CD4-positive, alpha-beta memory T cell (primary cell): ENCODE results near the gene LTB4R2. TPM values are rescaled to one million over a fixed set of nuclear protein-coding genes. Genes with fewer than 3 reads are reported as not detected.

ENCODE experiments used
- CTCF ChIA-PET: fragments of 350-600 bp; sonication (Branson Sonifier 250); formaldehyde crosslinking; loops from one replicate; lab custom pipeline; 2021; ENCODE audit warnings: inconsistent platforms; ENCODE audit not compliant: partially characterized antibody; lab: Charles Lee
- POLR2A ChIA-PET: fragments of 350-600 bp; sonication (Branson Sonifier 250); formaldehyde crosslinking; loops from one replicate; lab custom pipeline; 2021; ENCODE audit not compliant: partially characterized antibody; lab: Charles Lee
- DNase-seq, 5 donors: peaks; one replicate each; pipeline versions ENCODE4 v3.0.0 to v3.0.0-alpha.2; 2020 to 2022; ENCODE audit warnings: mixed read lengths in 1 of 5
- H3K27ac ChIP-seq: one replicate; pipeline ENCODE4 v1.7.0; 2013; ENCODE audit warnings: low read depth, low read length
- H3K27me3 ChIP-seq: 2 replicates; pipeline ENCODE4 v1.7.0; 2013; ENCODE audit warnings: mild to moderate bottlenecking, low read length, moderate library complexity; ENCODE audit not compliant: insufficient read depth
- H3K36me3 ChIP-seq: 2 replicates; pipeline ENCODE4 v1.7.0; 2013; ENCODE audit warnings: mild to moderate bottlenecking, low read length, moderate library complexity; ENCODE audit not compliant: insufficient read depth
- H3K4me1 ChIP-seq: 2 replicates; pipeline ENCODE4 v1.7.0; 2013; ENCODE audit warnings: mild to moderate bottlenecking, low read length, moderate library complexity; ENCODE audit not compliant: insufficient read depth
- H3K4me3 ChIP-seq, 2 donors: one replicate each; pipeline ENCODE4 v1.7.0; 2013; ENCODE audit warnings: low read length in 2 of 2, mild to moderate bottlenecking in 1 of 2
- H3K9me3 ChIP-seq, 2 donors: one replicate each; pipeline ENCODE4 v1.7.0; 2013; ENCODE audit warnings: low read length in 2 of 2, control low read depth in 1 of 2; ENCODE audit not compliant: control insufficient read depth in 1 of 2
- H3K27ac Mint-ChIP-seq, 7 donors: one replicate each; pipeline ENCODE4 v1.8.0; 2020 to 2021; ENCODE audit warnings: mixed read lengths in 7 of 7, mild to moderate bottlenecking in 6 of 7, inconsistent platforms in 3 of 7, moderate library complexity in 3 of 7
- H3K27me3 Mint-ChIP-seq, 2 donors: one replicate each; pipeline ENCODE4 v1.8.0; 2020 to 2021; ENCODE audit warnings: mixed read lengths in 2 of 2
- H3K36me3 Mint-ChIP-seq, 2 donors: one replicate each; pipeline ENCODE4 v1.8.0; 2020 to 2021; ENCODE audit warnings: mixed read lengths in 2 of 2, inconsistent platforms in 1 of 2, mild to moderate bottlenecking in 1 of 2
- H3K4me1 Mint-ChIP-seq, 4 donors: one replicate each; pipeline ENCODE4 v1.8.0; 2020 to 2021; ENCODE audit warnings: mixed read lengths in 4 of 4, mild to moderate bottlenecking in 1 of 4
- H3K4me3 Mint-ChIP-seq, 8 donors: one replicate each; pipeline ENCODE4 v1.8.0; 2020 to 2021; ENCODE audit warnings: mixed read lengths in 8 of 8, mild to moderate bottlenecking in 7 of 8, moderate library complexity in 6 of 8, inconsistent platforms in 3 of 8
- H3K9me3 Mint-ChIP-seq, 8 donors: one replicate each; pipeline ENCODE4 v1.8.0; 2020 to 2021; ENCODE audit warnings: mixed read lengths in 8 of 8, mild to moderate bottlenecking in 5 of 8, inconsistent platforms in 3 of 8, moderate library complexity in 1 of 8
- intact Hi-C: fragments of 100-400 bp; cut with micrococcal nuclease; formaldehyde crosslinking; loops from one replicate; pipeline ENCODE4 v1.15.1; 2023
- polyA plus RNA-seq, 2 donors: library from polyadenylated mRNA; unstranded; fragments of 300-500 nt; fragmentation: Illumina TruSeq; gene quantifications; one replicate each; pipeline ENCODE4 v1.2.3, GENCODE V29; 2021
- total RNA-seq, 2 experiments: library from RNA; stranded (reverse); gene quantifications; one replicate each; pipeline ENCODE4 v1.2.3, GENCODE V29; 2021

LTB4R2 gene
- total and polyA plus RNA-seq, 4 experiments from 2014 or later, result 2.3 to 18.8 (median 10.6) TPM

DNA sequence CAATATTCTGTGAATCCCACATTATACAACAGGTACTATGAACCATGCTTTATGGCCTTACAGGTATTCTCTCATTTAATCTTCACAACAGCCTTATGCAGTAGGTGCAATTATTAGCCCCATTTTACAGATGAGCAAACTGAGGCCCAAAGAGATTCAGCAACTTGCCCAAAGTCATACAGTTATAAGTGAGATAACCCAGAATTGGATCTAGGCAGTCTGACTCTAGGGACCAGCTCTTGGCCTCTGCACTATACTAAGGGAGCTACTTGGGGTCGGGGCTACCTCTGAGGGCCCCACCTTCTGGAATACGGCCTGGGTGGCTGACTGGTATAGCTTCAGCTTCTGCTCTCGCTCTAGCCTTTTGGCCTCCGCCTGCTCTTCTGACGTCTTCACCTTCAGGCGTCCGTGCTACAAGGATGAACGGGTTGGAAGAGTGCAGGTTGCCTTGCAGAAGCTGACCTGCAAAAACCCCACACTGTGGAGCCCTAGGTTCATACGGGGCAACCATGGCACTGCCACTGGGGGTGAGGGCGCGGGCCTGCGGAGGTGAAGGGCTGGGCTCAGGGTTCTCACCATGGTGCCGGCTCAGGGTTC, 39.3 kb upstream of the LTB4R2 start:
- H3K36me3 Mint-ChIP-seq, result peaks cover 27 to 37% of the 10 kb centered on the region in 2 donors
- intact Hi-C loops, result loop anchor here (1.0 to 2.0 kb wide), 10 partner anchors 23 to 159 kb away; partner anchors contain the start of genes CBLN3, DCAF11, GMPR2 and KHNYN

DNA sequence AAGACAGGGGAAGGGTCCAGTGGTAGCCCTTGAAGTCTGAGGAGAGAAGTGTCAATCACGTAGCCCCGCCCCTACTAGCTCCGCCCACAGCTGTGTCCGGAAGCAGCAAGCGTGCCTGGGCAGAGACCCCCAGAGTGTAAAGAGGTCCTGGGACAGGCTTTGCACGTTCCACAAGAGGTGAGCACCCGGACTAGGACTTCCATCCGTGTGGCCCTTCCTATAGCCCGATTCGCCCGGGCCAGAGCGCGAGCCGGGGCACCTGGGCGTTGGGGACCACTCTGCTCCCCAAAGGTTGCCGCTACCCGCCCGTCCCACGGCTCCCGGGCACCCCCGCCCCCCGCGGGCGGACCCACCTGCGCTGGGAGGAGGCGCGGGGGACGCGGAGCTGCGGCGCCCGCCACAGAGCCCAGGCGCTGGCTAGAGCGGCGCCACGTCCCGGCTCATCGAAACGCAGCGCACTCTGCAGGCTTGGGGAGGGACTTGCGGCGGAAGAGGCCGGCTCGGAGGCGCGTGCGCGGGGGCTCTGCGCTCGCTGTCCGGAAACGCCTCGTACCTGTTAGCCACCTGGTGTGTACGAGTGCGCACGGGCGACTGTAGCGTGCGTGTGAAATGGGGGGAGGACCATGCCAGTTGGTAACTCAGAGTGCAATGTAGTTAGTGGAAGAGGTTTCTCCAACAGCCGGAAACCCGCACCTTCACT, 38.7 kb upstream of the LTB4R2 start, which contains the start of gene RABGGTA:
Gene RABGGTA (minus strand): TSS at position 464 of the 700 bp plus-strand sequence. CDS start 482 bp downstream, outside the sequence.
- no peaks in the 10 kb centered on the region for H3K27me3 ChIP-seq
- Mint-ChIP-seq H3K27ac (peak within 1 kb of the TSS; percentile 91 to 100 (median 99)), H3K27me3 (no peaks in the 10 kb centered on the region), H3K4me1 (peaks cover 24 to 46% (median 39%) of the 10 kb centered on the region in 4 donors), H3K36me3 (peaks cover 22 to 31% of the 10 kb centered on the region in 2 donors), H3K4me3 (peak within 1 kb of the TSS; percentile 90 to 95 (median 91)), H3K9me3 (no peaks in the 10 kb centered on the region)
- ChIA-PET POLR2A (interaction anchor here (0.7 to 6.8 kb wide), 28 partner anchors 9 to 190 kb away, joined by 3 to 128 read pairs (median 8); partner anchors contain the start of genes CBLN3, CHMP4A, CIDEB and DCAF11), CTCF (interaction anchor here (0.6 to 6.5 kb wide), 21 partner anchors 9 to 166 kb away, joined by 3 to 84 read pairs (median 5); partner anchors contain the start of genes CIDEB, DHRS1, IPO4 and IRF9)
- intact Hi-C loops, result loop anchor here (1.0 to 2.0 kb wide), 10 partner anchors 24 to 158 kb away; partner anchors contain the start of genes CBLN3, DCAF11, GMPR2 and KHNYN
- peak within 1 kb of the TSS; percentile 86 to 91 for H3K4me3 ChIP-seq
- no peaks in the 10 kb centered on the region for H3K9me3 ChIP-seq
- H3K27ac ChIP-seq, result peak within 1 kb of the TSS; percentile 94
- peaks cover 19% of the 10 kb centered on the region for H3K36me3 ChIP-seq
- H3K4me1 ChIP-seq, result peaks cover 33% of the 10 kb centered on the region
- peak; percentile 95 to 98 (median 97) for DNase-seq

More for the DNA sequence above, 39.3 kb upstream of the LTB4R2 start:
- no peaks in the 10 kb centered on the region for H3K9me3 ChIP-seq
- peaks cover 24% of the 10 kb centered on the region for H3K36me3 ChIP-seq
- no peaks in the 10 kb centered on the region for H3K27me3 ChIP-seq
- H3K4me1 Mint-ChIP-seq, result peaks cover 24 to 46% (median 39%) of the 10 kb centered on the region in 4 donors
- no peaks in the 10 kb centered on the region for H3K27me3 Mint-ChIP-seq
- H3K4me3 Mint-ChIP-seq, result peak overlapping the region; percentile 90 to 95 (median 91)
- H3K27ac ChIP-seq, result peak overlapping the region; percentile 94
- no peaks in the 10 kb centered on the region for H3K9me3 Mint-ChIP-seq
- peak overlapping the region; percentile 86 to 91 for H3K4me3 ChIP-seq
- ChIA-PET POLR2A (interaction anchor here (0.7 to 6.8 kb wide), 26 partner anchors 10 to 189 kb away, joined by 3 to 128 read pairs (median 8); partner anchors contain the start of genes CBLN3, CHMP4A, CIDEB and DCAF11), CTCF (interaction anchor here (0.6 to 6.5 kb wide), 18 partner anchors 10 to 166 kb away, joined by 3 to 84 read pairs (median 5); partner anchors contain the start of genes CIDEB, DHRS1, IPO4 and IRF9)
- H3K27ac Mint-ChIP-seq, result peak overlapping the region; percentile 91 to 100 (median 96)
- DNase-seq, result no peak
- peaks cover 33% of the 10 kb centered on the region for H3K4me1 ChIP-seq

DNA sequence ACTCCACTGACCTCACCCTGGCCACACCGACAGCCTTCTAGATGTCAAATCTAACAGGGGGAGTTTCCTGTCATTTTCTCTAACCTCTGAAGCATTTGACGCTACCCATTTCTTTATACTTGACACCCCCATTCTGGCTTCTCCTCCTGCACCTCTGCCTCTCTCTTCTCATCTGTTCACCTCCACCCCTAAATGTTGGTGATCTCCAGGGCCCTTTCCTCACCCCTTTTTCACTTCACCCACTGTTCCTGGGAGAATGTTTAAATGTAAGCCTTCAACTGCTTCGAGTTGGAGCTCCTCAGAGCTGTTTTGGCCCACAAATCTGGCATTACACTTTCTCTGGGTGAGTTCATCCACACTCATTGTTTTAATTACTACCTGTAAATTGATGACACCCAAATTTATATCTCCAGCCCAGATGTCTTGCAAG, 38.1 kb upstream of the LTB4R2 start:
- H3K36me3 Mint-ChIP-seq, result peaks cover 16 to 25% of the 10 kb centered on the region in 2 donors
- Histone ChIP-seq H3K36me3 (peaks cover 13% of the 10 kb centered on the region), H3K4me3 (peak overlapping the region; percentile 39 to 64), H3K4me1 (peaks cover 33% of the 10 kb centered on the region), H3K27ac (peak overlapping the region; percentile 94), H3K9me3 (no peaks in the 10 kb centered on the region), H3K27me3 (no peaks in the 10 kb centered on the region)
- intact Hi-C loops, result loop anchor here (1.0 to 2.0 kb wide), 10 partner anchors 25 to 158 kb away; partner anchors contain the start of genes CBLN3, DCAF11, GMPR2 and KHNYN
- DNase-seq, result no peak
- ChIA-PET POLR2A (interaction anchor here (0.6 to 6.8 kb wide), 28 partner anchors 8 to 1169 kb away, joined by 3 to 128 read pairs (median 7); partner anchors contain the start of genes CBLN3, CHMP4A, CIDEB and DCAF11), CTCF (interaction anchor here (0.8 to 6.5 kb wide), 12 partner anchors 9 to 165 kb away, joined by 3 to 84 read pairs (median 14); partner anchors contain the start of genes CIDEB, DHRS1, LTB4R and LTB4R2)
- H3K27me3 Mint-ChIP-seq, result no peaks in the 10 kb centered on the region
- H3K4me3 Mint-ChIP-seq, result peak overlapping the region; percentile 81 to 94 (median 90)
- H3K4me1 Mint-ChIP-seq, result peaks cover 24 to 50% (median 42%) of the 10 kb centered on the region in 4 donors
- peak overlapping the region; percentile 91 to 100 (median 99) for H3K27ac Mint-ChIP-seq
- H3K9me3 Mint-ChIP-seq, result no peaks in the 10 kb centered on the region

DNA sequence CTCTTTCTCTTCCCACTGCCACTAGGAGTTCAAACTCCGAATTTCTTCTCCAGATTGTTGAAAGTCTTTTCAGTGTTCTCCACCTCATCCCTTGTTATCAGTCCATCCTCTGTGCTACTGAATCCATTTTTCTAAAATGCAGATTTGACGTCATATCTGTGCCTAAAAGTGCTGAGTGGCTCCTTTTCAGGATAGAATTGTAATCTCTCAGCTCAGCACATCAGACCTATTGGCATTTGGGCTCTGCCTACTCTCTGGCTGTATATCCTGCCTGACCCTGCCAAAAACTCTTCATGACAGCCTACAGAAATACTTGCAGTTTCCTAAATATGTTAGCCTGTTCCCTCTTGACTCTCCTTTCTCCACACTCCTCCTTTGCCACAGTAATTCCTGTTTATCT, 37.5 kb upstream of the LTB4R2 start:
- Histone ChIP-seq H3K27me3 (no peaks in the 10 kb centered on the region), H3K9me3 (no peaks in the 10 kb centered on the region), H3K36me3 (peaks cover 7% of the 10 kb centered on the region), H3K27ac (peak overlapping the region; percentile 94), H3K4me3 (peak overlapping the region in 1 of 2 donors; percentile 39), H3K4me1 (peaks cover 33% of the 10 kb centered on the region)
- Mint-ChIP-seq H3K36me3 (peaks cover 10 to 19% of the 10 kb centered on the region in 2 donors), H3K27ac (peak overlapping the region; percentile 91 to 100 (median 99)), H3K4me1 (peaks cover 28 to 55% (median 44%) of the 10 kb centered on the region in 4 donors), H3K27me3 (no peaks in the 10 kb centered on the region), H3K9me3 (no peaks in the 10 kb centered on the region), H3K4me3 (peak overlapping the region in 7 of 8 donors; percentile 18 to 94 (median 83))
- POLR2A ChIA-PET, result interaction anchor here (0.6 to 6.8 kb wide), 20 partner anchors 10 to 1170 kb away, joined by 3 to 128 read pairs (median 16); partner anchors contain the start of genes CBLN3, CHMP4A, CIDEB and DCAF11
- DNase-seq, result no peak
- CTCF ChIA-PET, result interaction anchor here (0.9 to 6.5 kb wide), 9 partner anchors 8 to 165 kb away, joined by 3 to 84 read pairs (median 17); partner anchors contain the start of genes CIDEB, DHRS1, LTB4R and LTB4R2
- intact Hi-C loops, result no loop called here

DNA sequence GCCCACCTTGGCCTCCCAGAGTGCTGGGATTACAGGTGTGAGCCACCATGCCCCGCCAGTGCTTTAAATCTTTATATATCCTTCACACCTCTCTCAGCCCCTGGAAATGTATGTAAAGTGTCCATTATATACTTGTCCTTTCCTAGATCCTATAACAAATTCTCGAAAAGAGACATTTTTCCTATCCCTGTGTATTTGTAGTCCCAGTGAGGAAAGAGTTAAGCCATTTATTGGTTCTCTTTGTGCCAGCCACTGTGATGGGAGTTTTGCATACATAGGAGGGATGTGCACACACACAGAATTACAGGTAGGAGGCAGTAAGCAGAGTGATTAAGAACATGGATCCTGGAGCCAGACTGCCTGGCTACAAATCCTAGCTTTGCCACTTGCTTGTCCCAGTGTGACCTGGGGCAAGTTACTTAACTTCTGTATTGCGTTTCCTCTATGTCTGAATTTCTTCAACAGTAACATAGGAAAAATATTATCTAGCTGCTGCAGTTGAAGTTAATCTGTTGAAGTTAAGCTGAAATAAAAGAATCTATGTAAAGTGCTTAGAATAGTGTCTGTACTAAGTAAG, 36.4 kb upstream of the LTB4R2 start:
- no peaks in the 10 kb centered on the region for H3K27me3 ChIP-seq
- H3K4me3 ChIP-seq, result no peak overlapping the region
- intact Hi-C loops, result no loop called here
- no peak for DNase-seq
- H3K4me3 Mint-ChIP-seq, result peak overlapping the region in 3 of 8 donors; percentile 32 to 59 (median 57)
- H3K4me1 ChIP-seq, result peaks cover 36% of the 10 kb centered on the region
- POLR2A ChIA-PET, result interaction anchor here (0.6 to 6.8 kb wide), 7 partner anchors 10 to 73 kb away, joined by 3 to 82 read pairs (median 3); partner anchors contain the start of genes CIDEB, DHRS1, LTB4R and LTB4R2
- H3K9me3 ChIP-seq, result no peaks in the 10 kb centered on the region
- H3K27me3 Mint-ChIP-seq, result no peaks in the 10 kb centered on the region
- peak overlapping the region; percentile 58 for H3K27ac ChIP-seq
- H3K36me3 Mint-ChIP-seq, result peaks cover 9 to 13% of the 10 kb centered on the region in 2 donors
- peaks cover 4% of the 10 kb centered on the region for H3K36me3 ChIP-seq
- H3K9me3 Mint-ChIP-seq, result no peaks in the 10 kb centered on the region
- peak overlapping the region; percentile 88 to 100 (median 98) for H3K27ac Mint-ChIP-seq
- CTCF ChIA-PET, result interaction anchor here (1.0 to 3.9 kb wide), 9 partner anchors 22 to 159 kb away, joined by 3 to 23 read pairs (median 5); partner anchors contain the start of genes CIDEB, LTB4R and TINF2
- H3K4me1 Mint-ChIP-seq, result peaks cover 32 to 62% (median 48%) of the 10 kb centered on the region in 4 donors

DNA sequence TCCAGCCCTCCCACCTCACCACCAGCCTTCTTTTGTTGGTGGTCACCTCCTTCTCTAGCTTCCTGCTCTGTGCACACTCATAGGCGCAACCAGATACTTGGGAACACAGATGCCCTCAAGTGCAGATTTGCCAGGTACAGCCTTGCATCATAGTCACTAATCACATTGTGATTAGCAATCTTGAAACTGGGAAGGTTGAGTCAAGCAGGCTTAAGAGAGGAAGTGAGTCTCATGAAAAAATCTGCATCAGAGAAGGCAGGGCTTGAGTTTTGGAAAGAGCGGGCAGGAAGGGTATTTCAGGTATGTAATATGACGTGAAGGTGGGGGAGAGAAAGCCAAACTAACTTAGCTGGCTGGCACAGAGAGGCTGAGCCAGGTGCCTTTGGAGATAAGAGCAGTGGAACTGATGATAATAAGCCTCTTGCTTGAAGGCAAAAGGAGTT, 35.8 kb upstream of the LTB4R2 start:
- Histone ChIP-seq H3K27me3 (no peaks in the 10 kb centered on the region), H3K36me3 (peaks cover 4% of the 10 kb centered on the region), H3K4me1 (peaks cover 42% of the 10 kb centered on the region), H3K4me3 (no peak overlapping the region), H3K27ac (peak overlapping the region; percentile 58), H3K9me3 (no peaks in the 10 kb centered on the region)
- DNase-seq, result peak; percentile 61 to 84 (median 63)
- Mint-ChIP-seq H3K4me3 (peak overlapping the region in 7 of 8 donors; percentile 12 to 57 (median 44)), H3K27me3 (no peaks in the 10 kb centered on the region), H3K4me1 (peaks cover 37 to 68% (median 53%) of the 10 kb centered on the region in 4 donors), H3K27ac (peak overlapping the region; percentile 88 to 100 (median 98)), H3K9me3 (no peaks in the 10 kb centered on the region), H3K36me3 (peaks cover 3 to 13% of the 10 kb centered on the region in 2 donors)
- ChIA-PET CTCF (interaction anchor here (0.7 to 3.9 kb wide), 10 partner anchors 23 to 738 kb away, joined by 3 to 23 read pairs (median 5); partner anchors contain the start of genes CIDEB, LTB4R and TINF2), POLR2A (interaction anchor here (0.6 to 6.8 kb wide), 7 partner anchors 10 to 74 kb away, joined by 3 to 82 read pairs (median 3); partner anchors contain the start of genes CIDEB, DHRS1, LTB4R and LTB4R2)
- intact Hi-C loops, result no loop called here
